Medulla oblongata (tissue), 1 donor: Measurements from ENCODE around the gene CDC20.
"Not testable (repeated sequence)": the region's sequence is repeated elsewhere in the genome, so short reads cannot be mapped to it uniquely, and the experiment has no call there.

Source experiments
- DNase-seq: peaks from one replicate; pipeline ENCODE4 v3.0.0-alpha.2; 2015; ENCODE audit errors: extremely low spot score

The CDC20 gene

DNA sequence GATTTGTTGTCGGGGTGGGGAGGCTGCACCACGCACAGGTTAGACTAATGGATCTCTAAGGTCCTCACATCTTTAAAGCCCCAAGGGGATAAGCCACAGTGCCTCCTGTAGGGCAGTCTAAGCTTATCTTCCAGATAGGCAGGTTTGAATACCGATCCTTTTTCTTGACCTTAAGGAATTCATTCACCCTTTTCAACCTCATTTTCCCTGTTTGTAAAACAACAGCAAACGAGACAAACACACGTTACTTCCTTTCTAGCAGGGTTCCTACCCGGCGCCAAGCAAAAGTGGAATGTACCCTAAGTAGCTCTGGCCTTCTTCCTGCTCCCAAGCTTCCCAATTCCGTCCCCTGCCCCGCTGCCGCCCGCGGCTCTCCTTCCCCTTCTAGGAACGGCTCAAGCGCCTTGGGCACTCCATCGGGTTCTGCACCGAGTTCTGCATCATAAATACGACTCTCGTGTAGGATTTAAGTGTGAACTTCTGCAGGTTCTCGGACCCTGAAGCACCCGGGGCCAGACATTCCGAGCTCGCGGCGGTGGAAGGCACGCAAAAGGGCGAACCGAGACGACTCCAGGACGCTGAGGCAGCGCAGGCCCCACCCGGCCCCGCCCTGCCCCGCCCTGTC is 548 bp upstream of the CDC20 start:
- DNase-seq, result peak; percentile 58

DNA sequence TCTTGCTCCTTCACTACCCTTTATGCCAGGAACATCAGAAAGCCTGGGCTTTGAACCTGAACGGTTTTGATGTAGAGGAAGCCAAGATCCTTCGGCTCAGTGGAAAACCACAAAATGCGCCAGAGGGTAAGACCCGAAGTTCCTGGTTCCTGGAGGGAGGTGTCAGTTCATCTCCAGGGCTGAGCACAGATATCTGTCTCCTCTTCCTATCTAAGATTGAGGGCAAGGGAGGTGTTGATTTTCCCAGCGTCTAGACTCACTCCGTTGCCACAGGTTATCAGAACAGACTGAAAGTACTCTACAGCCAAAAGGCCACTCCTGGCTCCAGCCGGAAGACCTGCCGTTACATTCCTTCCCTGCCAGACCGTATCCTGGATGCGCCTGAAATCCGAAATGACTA is 915 bp downstream of the CDC20 start:
- no peak for DNase-seq

DNA sequence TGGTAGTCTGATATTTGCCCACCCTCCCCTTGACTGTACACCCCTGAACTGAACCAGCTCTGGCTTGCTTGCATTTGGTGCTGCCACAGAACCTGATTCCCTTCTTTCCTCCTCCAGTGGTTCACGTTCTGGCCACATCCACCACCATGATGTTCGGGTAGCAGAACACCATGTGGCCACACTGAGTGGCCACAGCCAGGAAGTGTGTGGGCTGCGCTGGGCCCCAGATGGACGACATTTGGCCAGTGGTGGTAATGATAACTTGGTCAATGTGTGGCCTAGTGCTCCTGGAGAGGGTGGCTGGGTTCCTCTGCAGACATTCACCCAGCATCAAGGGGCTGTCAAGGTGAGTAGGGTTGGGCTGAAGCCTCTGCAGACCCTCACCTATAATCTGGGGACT is 1.8 kb downstream of the CDC20 start:
- no peak for DNase-seq

DNA sequence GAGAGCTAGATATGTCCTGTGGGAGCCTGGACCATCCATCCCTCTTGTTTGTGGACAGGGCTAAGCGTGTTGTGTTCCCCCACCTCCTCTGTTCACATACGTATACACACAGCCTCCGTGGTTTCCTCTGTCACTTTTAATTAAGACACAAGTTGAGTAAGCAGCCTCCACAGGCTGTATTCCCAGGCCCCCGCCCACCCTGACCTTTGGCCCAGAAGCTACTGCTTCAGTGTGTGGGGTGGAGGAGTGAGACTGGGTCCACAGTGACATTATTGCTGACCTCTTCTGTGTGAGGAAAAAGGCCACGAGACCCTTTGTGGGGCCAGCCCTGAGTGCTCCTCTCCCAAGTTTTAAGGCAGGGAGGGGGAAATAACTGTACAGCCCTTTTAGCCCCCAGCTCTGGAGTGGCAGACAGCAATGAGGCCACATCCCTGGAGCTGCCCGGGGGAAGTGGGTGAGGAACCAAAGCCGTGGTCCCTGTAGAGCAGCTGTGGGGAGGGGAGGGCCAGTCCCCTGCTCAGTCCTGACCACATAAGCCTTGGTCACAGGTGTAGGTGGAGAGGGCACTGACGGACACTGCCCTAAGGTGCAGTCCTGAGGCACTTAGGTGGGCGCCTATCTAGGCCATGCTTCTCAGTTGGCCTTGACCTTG is 4.6 kb downstream of the CDC20 start:
- DNase-seq, result no peak

DNA sequence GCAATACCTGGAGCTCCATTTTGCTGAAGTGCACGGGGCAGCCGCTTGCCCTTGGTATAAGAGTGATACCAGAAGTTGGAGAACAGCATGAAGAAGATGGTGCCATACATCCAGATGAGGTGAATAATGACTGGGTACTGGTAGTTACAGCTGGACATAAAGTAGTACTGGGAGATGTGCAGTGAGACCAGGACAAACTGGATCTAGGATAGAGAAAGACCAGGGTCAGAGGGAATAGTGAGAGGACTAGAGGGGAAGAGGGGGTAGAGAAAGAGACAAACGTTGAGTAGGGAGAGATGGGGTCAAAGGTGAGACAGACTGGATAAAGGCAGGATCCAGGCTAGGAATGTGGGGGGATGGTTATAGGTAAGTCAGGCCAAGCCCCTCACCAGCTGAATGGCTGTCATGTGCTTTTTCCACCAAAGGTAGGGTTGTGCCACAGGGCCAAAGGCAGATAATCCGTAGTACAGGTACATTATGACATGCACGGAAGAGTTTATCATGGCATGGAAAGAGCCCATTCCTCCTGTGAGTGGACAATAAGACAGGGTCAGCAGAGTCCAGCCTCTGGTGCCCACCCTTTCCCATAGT is 5.2 kb downstream of the CDC20 start:
- DNase-seq, result no peak

DNA sequence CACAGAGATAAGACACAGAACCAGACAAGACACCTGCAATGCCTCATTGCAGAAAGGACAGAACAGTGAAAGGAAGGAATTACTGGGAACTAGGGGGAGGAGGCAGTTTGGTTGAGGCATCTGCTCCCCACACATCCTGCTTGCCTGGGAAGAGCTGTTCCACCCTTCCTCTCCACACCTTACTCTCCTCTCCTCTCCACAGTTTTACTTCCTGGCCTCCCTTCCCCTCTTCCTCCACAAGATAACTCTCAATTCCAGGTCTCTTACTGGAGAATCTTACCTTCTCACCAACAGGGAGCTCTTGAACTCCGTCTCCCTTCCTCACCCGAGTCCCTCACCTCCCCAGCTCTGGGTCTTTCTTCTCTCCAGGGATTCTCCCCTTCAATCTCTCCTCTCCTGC is 6.9 kb downstream of the CDC20 start:
- no peak for DNase-seq

DNA sequence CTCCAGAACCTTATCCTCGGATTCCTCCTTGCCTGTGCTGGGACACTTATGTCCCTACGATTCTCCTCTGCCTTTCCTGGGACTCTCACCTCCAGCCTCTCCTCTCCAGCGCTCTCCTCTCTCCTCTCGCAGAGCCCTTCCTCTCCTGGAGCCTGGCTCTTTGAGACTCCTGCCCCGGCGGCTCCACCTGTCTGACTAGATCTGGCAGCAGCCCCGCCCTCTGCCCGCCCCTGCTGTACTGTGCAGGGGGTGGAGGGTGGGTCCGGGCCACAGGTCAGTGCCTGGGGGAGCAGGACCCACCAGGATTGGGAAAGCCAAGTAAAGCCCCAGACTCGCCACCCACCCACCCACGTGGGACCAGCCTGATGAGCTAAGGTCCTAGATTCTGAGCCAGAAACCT is 7.4 kb downstream of the CDC20 start:
- DNase-seq, result no peak

DNA sequence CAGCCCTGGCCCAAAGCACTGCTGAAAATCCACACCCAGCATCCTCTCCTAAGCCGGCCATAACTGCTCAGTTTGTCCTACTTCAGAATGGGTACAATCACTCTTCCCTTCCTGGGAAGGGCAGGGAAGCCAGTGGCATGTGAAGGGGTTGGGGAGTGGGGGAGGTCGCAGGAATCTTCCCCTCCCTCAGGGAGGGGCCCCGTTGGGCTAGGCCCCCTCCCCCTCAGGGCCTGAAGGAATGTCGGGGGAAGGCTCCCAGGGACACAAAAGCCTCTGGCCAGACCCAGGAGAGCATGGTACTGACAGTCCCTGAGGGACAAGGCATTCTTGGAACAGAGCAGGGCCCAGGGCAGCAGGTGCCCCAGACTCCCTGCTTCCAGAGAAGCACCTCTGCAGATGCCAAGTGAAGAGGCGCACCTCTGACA is 7.8 kb downstream of the CDC20 start:
- DNase-seq, result no peak

DNA sequence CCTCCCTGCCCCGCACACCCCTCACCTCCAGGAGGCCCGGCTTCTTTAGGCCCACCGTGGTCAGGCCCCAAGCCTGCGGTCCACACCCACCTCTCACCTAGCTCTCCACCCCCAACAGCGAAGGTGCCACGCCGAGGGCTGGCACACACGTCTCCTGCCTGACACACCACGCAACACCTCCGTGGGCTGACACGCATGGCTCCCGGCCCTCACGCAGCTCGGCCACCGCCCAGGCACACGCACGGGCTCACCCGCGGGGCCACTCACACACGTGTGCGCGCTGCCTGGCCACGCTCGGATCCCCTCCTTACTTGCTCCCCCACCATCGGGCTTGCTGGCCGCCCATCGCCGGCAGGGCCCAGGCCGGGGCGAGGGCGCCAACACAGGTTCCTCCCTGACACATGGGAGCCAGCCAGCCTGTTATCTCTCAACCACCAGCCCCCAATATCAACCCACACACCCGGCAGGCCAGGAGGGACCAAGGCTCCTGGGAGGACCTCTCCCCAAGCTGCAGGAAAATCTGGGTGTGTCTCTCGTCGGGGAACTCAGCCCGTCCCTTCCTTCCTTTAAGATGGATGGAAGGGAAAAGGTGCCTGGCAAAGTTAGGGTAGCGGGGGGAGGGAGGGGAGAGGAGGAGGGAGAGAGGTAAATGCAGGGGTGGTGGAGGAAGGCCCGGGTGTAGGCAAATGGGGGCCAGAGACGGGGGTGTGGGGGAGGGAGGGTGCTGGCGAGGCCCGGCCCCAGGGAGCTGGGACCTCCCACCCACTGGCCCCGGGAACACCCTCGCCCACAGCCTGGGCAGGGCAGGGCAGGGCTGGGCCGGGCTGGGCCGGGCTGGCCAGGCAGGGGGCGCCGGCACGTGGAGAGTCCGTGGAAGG is 8.5 kb downstream of the CDC20 start:
- DNase-seq, result peak; percentile 29

DNA sequence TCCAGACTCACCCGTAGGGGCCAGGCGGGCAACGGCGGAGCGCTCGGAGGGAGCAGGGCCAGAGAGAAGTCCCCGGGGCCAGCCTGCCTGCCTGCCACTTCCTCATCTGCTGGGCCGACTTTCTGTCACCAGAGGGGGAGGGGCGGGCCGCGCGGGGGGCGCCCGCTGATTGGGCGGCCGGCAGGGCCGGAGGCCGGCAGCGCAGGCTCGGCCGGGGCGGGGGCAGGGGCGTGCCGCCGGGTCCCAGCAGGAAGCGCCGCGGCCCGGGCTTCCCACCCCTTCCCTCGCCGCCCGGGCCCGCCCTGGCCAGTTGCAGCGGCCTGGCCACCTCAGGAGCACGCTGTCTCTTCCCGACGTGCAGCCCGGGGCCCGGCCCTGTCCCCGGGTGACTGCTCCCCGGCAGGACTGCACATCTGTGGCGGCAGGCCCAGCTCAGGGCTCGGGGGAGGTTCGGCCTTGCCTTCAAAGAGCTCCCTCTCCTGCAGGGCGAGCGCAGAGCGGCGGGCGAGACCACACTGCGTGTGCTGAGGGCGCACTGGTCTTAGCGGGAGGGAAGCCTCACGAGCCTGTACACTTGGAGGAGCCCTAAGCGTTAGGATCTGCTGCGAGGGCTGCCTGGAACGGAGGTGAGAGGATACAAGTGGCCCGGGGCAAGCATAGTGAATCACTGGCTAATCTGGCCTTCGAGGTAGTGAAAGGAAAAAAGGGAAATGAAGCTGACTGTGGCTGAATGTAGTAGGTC is 9.3 kb downstream of the CDC20 start, which contains the start of gene ELOVL1:
ELOVL1 (minus strand) TSS at position 108 of the 742 bp plus-strand sequence. CDS start 2,402 bp downstream, outside the sequence.
- DNase-seq, result peak; percentile 92

DNA sequence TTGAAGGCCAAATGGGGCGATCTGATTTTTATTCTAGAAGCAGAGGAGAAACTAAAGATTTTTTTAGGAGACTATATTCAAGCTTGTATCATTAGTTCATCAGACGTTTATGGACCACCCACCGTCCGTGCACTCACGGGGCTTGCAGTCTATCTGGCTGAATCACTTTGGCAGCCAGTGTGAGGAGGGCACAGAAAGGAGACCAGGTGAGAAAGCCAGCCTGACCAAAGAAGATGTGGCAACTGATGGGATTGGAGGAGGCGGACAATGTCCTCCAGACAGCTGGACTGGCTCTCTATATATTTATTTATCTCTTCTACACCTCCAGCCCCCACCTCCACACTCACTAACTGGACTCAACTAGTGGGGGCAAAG is 9.9 kb downstream of the CDC20 start:
- DNase-seq, result no peak

DNA sequence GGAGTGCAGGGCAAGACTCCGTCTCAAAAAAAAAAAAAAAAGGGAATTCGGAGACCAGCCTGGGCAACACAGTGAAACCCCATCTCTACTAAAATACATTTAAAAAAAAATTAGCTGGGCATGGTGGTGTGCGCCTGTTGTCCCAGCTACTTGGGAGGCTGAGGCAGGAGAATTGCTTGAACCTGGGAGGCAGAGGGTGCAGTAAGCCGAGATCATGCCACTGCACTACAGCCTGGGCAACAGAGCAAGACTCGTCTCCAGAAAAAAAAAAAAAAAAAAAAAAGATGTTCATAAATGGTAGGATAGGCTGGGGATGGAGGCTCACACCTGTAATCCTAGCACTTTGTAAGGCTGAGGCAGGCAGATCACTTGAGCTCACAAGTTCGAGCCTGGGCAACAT is 11.0 kb downstream of the CDC20 start:
- not testable (repeated sequence) for DNase-seq

DNA sequence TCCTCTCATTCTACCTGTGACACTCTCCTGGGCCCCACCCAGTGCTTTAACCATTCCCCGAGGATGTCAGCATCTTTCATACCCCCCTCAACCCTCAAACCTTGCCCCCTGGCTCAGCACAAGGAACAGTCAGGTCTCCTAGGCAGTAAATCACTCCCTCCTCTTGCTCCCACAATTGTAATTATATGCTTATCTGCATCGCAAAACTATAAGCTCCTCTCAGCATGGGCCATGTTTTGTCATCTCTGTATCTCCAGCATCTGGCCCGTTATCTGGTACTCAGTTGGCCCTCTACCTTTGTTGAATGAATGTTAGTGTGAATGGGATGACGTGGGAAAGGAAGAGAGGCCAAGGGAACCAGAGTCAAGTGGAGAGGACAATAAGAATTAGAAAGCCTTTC is 11.8 kb downstream of the CDC20 start:
- DNase-seq, result no peak

DNA sequence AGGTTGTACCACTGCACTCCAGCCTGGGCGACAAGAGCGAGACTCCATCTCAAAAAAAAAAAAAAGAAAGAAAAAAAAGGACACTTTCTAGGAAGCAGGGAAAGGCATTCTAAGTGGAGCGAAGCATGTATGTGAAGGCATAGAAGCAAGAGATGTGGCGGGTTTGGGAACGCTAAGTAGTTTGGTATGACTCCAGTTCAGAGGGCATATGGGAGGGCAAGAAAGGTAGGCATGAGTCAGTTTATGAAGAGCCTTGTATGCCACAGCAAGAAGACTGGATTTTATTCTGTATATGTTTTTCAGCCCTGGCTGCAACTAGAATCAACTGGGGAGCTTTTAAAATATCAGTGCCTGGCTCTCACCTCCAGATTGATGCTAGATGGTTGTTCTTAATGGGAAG is 13.4 kb downstream of the CDC20 start:
- DNase-seq, result no peak

DNA sequence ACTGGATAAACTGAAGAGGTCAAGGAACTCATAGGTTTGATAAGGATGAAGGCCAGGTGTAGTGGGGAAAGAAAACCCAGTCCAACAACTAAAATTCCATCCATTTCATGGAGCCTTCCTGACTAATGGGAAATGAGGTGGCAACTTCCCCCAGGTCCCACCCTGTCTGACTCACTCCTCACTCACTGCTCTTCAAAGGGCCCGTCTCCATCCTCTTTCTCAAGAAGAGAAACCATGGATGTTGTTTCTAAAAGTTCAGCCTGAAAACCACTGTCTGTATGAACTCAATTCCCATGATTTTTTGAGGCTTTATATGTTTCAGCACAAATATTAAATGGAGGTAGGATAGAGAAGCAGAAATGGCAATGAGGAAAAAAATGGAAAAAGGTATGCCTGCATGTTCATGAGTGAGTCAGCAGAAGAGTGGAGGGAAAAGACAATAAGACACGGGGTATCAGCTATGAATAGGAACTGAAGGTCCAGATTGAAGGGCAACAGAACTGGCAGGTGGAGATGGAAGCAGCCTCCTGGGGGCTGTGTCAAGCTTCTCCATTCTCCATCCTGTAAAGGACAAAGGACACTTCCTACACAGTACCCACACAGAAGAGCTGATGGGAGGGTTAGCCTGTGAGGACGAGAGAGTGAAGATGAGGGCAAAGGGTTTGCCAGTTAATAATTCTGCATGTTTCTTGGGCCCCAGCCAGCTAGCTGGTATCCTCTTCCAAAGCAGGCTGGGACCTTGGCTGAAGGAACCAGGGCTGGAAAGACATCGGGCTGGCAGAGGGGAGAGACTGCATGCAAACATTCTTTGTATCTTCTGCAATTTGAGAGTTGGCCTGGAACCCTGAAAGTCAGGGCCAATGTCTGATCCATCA is 14.5 kb downstream of the CDC20 start:
- DNase-seq, result no peak

DNA sequence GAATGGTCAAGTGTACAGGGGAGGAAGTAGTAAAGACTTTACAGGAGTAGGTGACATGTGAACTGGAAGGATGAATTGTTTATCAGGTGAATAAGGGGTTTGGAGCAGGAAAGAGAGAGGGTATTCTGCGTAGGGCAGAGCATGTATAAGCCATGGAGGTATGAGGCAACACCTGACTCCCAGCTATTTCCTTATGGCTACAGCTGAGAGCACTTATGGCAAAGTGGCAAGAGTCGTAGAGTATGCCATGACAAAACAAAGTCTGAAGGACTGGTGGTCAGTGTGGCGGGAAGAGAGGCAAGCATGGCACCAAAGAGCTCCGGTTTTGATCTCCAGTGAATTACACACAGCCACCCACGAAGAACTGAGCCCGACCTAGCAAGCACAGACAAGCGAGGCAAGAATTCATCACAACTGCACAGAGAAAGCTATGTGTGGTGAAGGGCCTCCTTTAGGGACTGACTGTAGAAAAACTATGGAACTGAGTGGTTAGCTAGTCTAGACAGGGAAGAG is 18.0 kb downstream of the CDC20 start:
- no peak for DNase-seq

DNA sequence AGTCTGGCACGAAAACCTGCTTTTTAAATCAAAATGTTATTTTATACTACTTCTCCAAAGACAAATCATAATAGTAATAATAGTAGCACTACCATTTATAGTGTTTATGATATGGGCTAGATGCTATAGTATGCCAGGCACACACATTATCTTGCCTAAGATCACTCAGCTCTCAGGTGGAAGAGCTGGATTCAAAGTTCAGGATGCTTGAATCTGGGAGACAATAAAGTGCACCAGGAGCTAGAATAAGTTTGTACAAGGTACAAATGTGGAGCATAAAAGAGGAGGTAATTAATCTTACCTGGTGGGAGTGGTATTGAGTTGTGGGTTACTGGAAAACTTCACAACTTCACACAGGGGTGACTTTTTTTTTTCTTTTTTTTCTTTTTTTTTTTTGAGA is 19.1 kb downstream of the CDC20 start:
- no peak for DNase-seq

DNA sequence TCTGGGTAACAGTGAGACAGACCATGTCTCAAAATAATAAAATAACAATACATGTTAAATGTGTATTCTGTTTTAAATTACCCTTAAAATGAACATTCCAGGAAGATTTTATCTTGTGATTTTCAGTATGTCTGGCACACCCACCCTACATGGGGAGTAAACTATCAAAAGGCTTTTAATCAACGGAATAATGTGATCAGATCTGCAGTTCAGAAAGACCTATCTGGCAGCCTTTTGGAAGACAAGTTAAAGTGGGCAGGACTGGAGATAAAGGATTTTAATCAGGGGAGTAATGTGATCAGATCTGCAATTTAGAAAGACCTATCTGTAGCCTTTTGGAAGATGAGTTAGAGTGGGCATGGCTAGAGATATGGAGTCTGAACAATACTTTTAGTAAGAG is 20.7 kb downstream of the CDC20 start:
- no peak for DNase-seq

DNA sequence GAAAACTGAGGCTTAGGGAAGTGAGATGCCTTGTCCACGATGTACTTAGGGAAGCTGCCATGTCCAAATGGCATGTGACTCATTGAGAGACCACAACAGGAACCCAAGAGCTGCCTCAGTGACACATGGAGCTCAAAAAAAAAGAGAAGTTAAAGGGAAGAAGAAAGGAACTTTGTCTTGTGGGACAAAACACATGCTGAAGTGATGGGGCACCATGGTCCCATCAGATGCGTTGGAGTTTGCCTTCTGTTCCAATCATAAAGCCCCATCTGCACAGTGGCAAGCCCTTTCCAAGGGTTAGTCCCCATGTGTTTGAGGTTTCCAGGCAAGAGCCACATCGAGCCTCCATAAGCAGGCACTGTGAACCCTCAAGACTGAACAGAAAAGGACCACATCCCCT is 22.8 kb downstream of the CDC20 start:
- DNase-seq, result peak; percentile 84

DNA sequence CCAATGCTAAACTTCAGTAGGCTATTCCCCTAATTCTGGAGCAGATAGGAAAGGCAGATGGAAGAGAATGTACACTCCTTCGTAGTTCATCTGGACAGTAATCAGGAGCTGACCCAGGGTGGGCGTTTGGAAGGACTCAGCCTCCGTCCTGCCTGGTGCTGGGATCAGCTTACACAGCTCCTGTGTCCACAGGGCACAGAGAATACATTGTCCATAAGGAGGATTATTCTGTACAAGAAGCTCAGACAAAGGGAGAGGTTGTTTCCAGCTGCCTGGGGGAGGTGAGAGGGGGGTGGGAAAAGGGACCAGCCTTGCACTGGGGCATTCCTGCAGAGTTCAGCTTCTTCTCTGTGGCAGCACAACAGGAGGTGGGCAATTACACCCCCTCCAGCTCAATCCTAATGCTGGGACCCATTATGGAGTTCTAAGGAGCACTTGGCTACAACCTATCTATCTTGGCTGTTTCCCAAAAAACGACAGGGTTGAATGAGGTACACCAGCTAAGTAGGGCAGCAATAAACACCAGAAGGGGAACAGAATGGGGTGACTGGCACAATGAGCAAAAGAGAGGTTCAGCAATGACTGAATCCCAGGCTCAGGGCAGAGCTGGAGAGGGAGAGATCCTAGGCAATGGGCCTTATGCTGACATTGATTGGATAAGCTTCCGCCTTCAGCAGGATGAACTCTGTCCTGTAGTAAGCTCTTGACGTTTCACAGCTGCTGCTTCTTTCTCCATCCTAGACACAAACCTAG is 23.4 kb downstream of the CDC20 start:
- peak; percentile 92 for DNase-seq
